Measurements from ENCODE around the gene NEK4. TPM values are rescaled to one million over a fixed set of nuclear protein-coding genes. Genes with fewer than 3 reads are reported as not detected.
A peak's percentile ranks its signal among the peaks of the same experiment; 100 is the strongest.

Gene NEK4
- total and polyA plus RNA-seq, 2 of the 13 experiments (the other 11 are each of a cell fraction or from before 2014, with no cell fraction given), result 16.5 to 38.0 TPM

DNA sequence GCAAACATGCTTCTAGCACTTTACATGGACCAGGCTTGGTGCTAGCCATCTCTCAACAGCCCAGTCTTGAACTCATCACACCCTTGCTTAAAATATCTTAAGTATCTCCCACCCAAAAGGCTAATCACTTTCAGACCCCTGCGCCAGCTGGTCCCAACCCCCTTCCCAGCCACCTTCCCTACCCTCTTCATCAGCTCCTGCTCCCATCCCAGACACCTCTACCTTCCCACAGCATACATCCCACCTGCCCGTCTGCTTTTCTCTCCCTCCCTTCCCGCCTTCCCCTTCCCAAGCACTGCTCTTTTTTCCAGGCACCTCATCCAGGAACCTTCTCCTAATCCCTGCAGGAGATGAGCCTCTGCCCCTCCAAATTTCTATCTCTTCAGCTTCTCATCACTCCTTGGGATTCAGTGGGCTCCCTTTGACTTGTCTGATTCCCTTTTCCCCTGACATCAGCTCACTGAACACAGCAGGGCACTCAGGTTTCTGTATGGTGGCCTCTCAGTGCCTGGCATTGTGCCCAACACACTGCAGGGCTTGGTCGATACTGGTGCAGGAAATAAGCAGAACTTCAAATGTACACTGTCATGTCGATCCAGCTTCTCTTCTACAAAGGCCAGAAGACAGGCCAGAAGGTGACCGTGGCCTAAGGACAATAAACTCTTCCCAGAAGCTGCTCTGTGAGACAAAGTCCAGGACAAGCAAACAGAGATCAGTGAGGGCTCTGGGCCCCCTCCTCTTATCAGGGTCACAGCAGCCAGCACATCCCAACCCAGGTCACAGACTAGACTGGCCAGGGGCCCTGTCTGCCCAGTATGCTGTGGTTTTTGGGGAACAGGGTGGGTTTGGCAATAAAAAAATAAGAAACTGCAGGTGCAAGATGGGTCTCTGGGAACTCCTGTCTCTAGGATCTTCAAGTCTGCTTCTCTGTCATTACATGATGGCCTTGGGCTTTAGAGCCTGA is 4.4 kb upstream of the NEK4 start:
- no peaks in the 10 kb centered on the region for H4K20me1 ChIP-seq (ENCODE audit: insufficient read depth, low read length)
- peak overlapping the region; percentile 59 for H3K9ac ChIP-seq (ENCODE audit: insufficient read depth, low read depth, low read length)
- intact Hi-C loops (cut with micrococcal nuclease; ENCODE audit: unreplicated experiment), result loop anchor here (1.0 to 10.0 kb wide), 2 partner anchors 12 to 50 kb away; no protein-coding TSS in a partner anchor
- no TSS peak for BruUV-seq (replicated peaks)
- peak overlapping the region; percentile 71 for H3K4me2 ChIP-seq (ENCODE audit: low read depth, low read length)
- peak; percentile 98 for FAIRE-seq
- H3K36me3 ChIP-seq (replicated peaks in 1 of 2; ENCODE audit: control insufficient read depth in 1 of 2, insufficient read depth in 2 of 2, low read length in 2 of 2), result no peaks in the 10 kb centered on the region
- CTCF ChIA-PET (ENCODE audit: low intra/inter-chr PET ratio, low total read pairs), result no interaction called here
- H3K4me3 ChIP-seq (replicated peaks in 1 of 3; ENCODE audit: insufficient read depth in 1 of 3, low read depth in 2 of 3, low read length in 3 of 3), result peak overlapping the region in 2 of 3 experiments; percentile 1 to 58; a peak in 4 of 6 replicates
- peaks cover 84% of the 10 kb centered on the region for H3K4me1 ChIP-seq (ENCODE audit: insufficient read depth, low read length)
- WGBS (ENCODE audit: low lambda C conversion rate), result 21% methylated on average over 6 of the region's 6 CpGs
- peak overlapping the region; percentile 88 for H3K27ac ChIP-seq (ENCODE audit: extremely low read length, insufficient read depth, low read length)
- in situ Hi-C loops (cut with HindIII; ENCODE audit: extremely low pct_ligation_motif_present, low pct_unique_long_range_greater_than_20kb), result no loop called here
- H3K9me3 ChIP-seq (ENCODE audit: low read length), result no peaks in the 10 kb centered on the region
- H3K79me2 ChIP-seq (ENCODE audit: insufficient read depth, low read length), result peaks cover 2% of the 10 kb centered on the region
- POLR2A ChIA-PET, result interaction anchor here (0.8 to 18.4 kb wide), 14 partner anchors 8 to 385 kb away, joined by 3 to 466 read pairs (median 4); partner anchors contain the start of genes GLT8D1, ITIH3, PRKCD and SPCS1
- DNase-seq (ENCODE audit: low spot score), result peak; percentile 91
- no peaks in the 10 kb centered on the region for H3K27me3 ChIP-seq (ENCODE audit: control insufficient read depth in 1 of 2, insufficient read depth in 2 of 2, low read length in 2 of 2)
- no peak overlapping the region for H2AFZ ChIP-seq (ENCODE audit: low read length)
- ATAC-seq, result peak; percentile 80
- TF ChIP-seq NR2F1 (CRISPR knock-in tag; IDR thresholded peaks at IDR 0.05) (peak; percentile 84 to 89; a peak in 3 of 4 replicates), STAG1 (CRISPR knock-in tag; IDR thresholded peaks at IDR 0.05) (no peak; the same call in 1 of the 2 replicates), ZNF703 (CRISPR knock-in tag; IDR thresholded peaks at IDR 0.05; ENCODE audit: borderline replicate concordance) (no peak), DNMT1 (CRISPR knock-in tag; IDR thresholded peaks at IDR 0.05) (no peak), ZNF615 (CRISPR knock-in tag; IDR thresholded peaks at IDR 0.05; ENCODE audit: borderline replicate concordance) (no peak), YY1 (IDR thresholded peaks at IDR 0.05; ENCODE audit: insufficient read depth, insufficient replicate concordance, low read depth, low read length) (peak; percentile 49), SOX13 (IDR thresholded peaks at IDR 0.05) (peak; percentile 78), SOX13 (CRISPR knock-in tag; conservative IDR thresholded peaks at IDR 0.05 in 1 of 2, IDR thresholded peaks at IDR 0.05 in 1 of 2) (peak in 1 of 2 experiments; percentile 96; a peak in 2 of 4 replicates), MBNL3 (CRISPR knock-in tag; conservative IDR thresholded peaks at IDR 0.05) (no peak), ZNF776 (CRISPR knock-in tag; IDR thresholded peaks at IDR 0.05) (no peak), ATAD3A (CRISPR knock-in tag; IDR thresholded peaks at IDR 0.05) (no peak), MLLT10 (CRISPR knock-in tag; IDR thresholded peaks at IDR 0.05) (no peak), KLF9 (CRISPR knock-in tag; IDR thresholded peaks at IDR 0.05; ENCODE audit: low read depth) (0 out of 2 replicates have a peak, but pooled peaks have one; percentile 36)
- TF ChIP-seq, protein P1, sequence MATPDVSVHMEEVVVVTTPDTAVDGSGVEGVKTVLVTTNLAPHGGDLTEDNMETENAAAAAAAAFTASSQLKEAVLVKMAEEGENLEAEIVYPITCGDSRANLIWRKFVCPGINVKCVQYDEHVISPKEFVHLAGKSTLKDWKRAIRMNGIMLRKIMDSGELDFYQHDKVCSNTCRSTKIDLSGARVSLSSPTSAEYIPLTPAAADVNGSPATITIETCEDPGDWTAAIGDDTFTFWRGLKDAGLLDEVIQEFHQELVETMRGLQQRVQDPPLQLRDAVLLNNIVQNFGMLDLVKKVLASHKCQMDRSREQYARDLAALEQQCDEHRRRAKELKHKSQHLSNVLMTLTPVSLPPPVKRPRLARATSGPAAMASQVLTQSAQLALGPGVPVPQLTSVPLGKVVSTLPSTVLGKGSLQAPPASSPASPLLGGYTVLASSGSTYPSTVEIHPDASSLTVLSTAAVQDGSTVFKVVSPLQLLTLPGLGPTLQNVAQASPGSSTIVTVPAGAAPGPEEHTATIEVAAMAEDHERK (CRISPR knock-in tag; IDR thresholded peaks at IDR 0.05; ENCODE audit: low read depth), result no peak
- TF ChIP-seq, protein P2, sequence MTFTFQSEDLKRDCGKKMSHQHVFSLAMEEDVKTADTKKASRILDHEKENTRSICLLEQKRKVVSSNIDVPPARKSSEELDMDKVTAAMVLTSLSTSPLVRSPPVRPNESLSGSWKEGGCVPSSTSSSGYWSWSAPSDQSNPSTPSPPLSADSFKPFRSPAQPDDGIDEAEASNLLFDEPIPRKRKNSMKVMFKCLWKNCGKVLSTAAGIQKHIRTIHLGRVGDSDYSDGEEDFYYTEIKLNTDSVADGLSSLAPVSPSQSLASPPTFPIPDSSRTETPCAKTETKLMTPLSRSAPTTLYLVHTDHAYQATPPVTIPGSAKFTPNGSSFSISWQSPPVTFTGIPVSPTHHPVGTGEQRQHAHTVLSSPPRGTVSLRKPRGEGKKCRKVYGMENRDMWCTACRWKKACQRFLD (CRISPR knock-in tag; IDR thresholded peaks at IDR 0.05; ENCODE audit: borderline replicate concordance), result peak; percentile 35; the same call in 1 of the 2 replicates
- TF ChIP-seq, protein P3, sequence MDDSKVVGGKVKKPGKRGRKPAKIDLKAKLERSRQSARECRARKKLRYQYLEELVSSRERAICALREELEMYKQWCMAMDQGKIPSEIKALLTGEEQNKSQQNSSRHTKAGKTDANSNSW (CRISPR knock-in tag; IDR thresholded peaks at IDR 0.05; ENCODE audit: borderline replicate concordance), result no peak

Data from HepG2 (cell line).